ENCODE results near the gene GNMT. TPM values are rescaled to one million over a fixed set of nuclear protein-coding genes. Genes with fewer than 3 reads are reported as not detected.

GNMT gene
- total and polyA plus RNA-seq, 2 donors (not counting 1 experiment from before 2014, with no cell fraction given) = 2.0 to 5.9 TPM

- WGBS (ENCODE audit: insufficient coverage) = 95% methylated on average over 4 of the region's 5 CpGs
- Histone ChIP-seq H4K20me1 (ENCODE audit: control insufficient read depth, insufficient read depth, low read length, poor library complexity, severe bottlenecking) (no peaks in the 10 kb centered on the region), H3K27ac (ENCODE audit: low read length in 2 of 2) (no peak overlapping the region), H3K36me3 (replicated peaks in 1 of 2; ENCODE audit: control extremely low read depth in 1 of 2, control insufficient read depth in 1 of 2, extremely low read depth in 1 of 2, insufficient read depth in 2 of 2, low read length in 1 of 2) (peaks cover 0 to 31% of the 10 kb centered on the region in 2 experiments), H3K79me2 (ENCODE audit: control insufficient read depth, insufficient read depth, low read length) (peaks cover 45% of the 10 kb centered on the region), H3K4me2 (replicated peaks; ENCODE audit: low read depth, low read length, poor library complexity, severe bottlenecking) (no peak overlapping the region), H3K4me1 (ENCODE audit: control insufficient read depth in 2 of 2, insufficient read depth in 2 of 2, low read length in 2 of 2) (peaks cover 6 to 12% of the 10 kb centered on the region in 2 donors), H3K4me3 (ENCODE audit: control extremely low read depth in 1 of 5, extremely low read depth in 1 of 5, insufficient read depth in 1 of 5, low read depth in 2 of 5, low read length in 4 of 5) (no peak overlapping the region), H2AFZ (ENCODE audit: insufficient read depth, low read depth, low read length, poor library complexity, severe bottlenecking) (no peak overlapping the region), H3K9me3 (ENCODE audit: control extremely low read depth in 1 of 3, control insufficient read depth in 2 of 3, insufficient read depth in 1 of 3, low read length in 2 of 3) (no peaks in the 10 kb centered on the region), H3K27me3 (replicated peaks in 1 of 4; ENCODE audit: control extremely low read depth in 1 of 4, control insufficient read depth in 3 of 4, insufficient read depth in 4 of 4, low read length in 3 of 4) (no peaks in the 10 kb centered on the region), H3K9ac (ENCODE audit: low read length) (no peak overlapping the region)
- TF ChIP-seq EZH2 (IDR thresholded peaks at IDR 0.05; ENCODE audit: borderline replicate concordance, insufficient read depth, low read depth, low read length, poor library complexity, severe bottlenecking) (no peak), CTCF (IDR thresholded peaks at IDR 0.05) (no peak)
- no peak overlapping the region for H3K27ac Mint-ChIP-seq
- intact Hi-C loops (cut with micrococcal nuclease) = no loop called here
- DNase-seq (no peak), ATAC-seq (ENCODE audit: low read depth) (no peak)
- CTCF ChIA-PET = interaction anchor here (1.1 kb wide), 1 partner anchor 60 kb away, joined by 3 read pairs; no protein-coding TSS in a partner anchor
- no peaks in the 10 kb centered on the region for H3K9me3 Mint-ChIP-seq (ENCODE audit: insufficient read depth)
- H3K27me3 Mint-ChIP-seq = no peaks in the 10 kb centered on the region
- H3K4me1 Mint-ChIP-seq = peaks cover 27% of the 10 kb centered on the region
- no peak overlapping the region for H3K4me3 Mint-ChIP-seq
- POLR2A ChIA-PET = interaction anchor here (0.7 kb wide), 1 partner anchor 71 kb away, joined by 3 read pairs; no protein-coding TSS in a partner anchor
Observed at GRCh38 chr6:42989923-42990322, 29.4 kb downstream of the GNMT start.

GRCh38 chr6:42993445-42993844 is 32.9 kb downstream of the GNMT start:
- no peaks in the 10 kb centered on the region for H3K4me1 ChIP-seq (ENCODE audit: control insufficient read depth in 2 of 2, insufficient read depth in 2 of 2, low read length in 2 of 2)
- intact Hi-C loops (cut with micrococcal nuclease) = no loop called here
- no peak for TF ChIP-seq EZH2 (IDR thresholded peaks at IDR 0.05; ENCODE audit: borderline replicate concordance, insufficient read depth, low read depth, low read length, poor library complexity, severe bottlenecking)
- no peak for TF ChIP-seq CTCF (IDR thresholded peaks at IDR 0.05)
- H3K27ac ChIP-seq (ENCODE audit: low read length in 2 of 2) = no peak overlapping the region
- Mint-ChIP-seq H3K27me3 (no peaks in the 10 kb centered on the region), H3K4me3 (no peak overlapping the region), H3K9me3 (ENCODE audit: insufficient read depth) (no peaks in the 10 kb centered on the region), H3K4me1 (no peaks in the 10 kb centered on the region), H3K27ac (no peak overlapping the region)
- H3K4me2 ChIP-seq (replicated peaks; ENCODE audit: low read depth, low read length, poor library complexity, severe bottlenecking) = no peak overlapping the region
- 100% methylated on average over 1 of the region's 2 CpGs for WGBS (ENCODE audit: insufficient coverage)
- ATAC-seq (ENCODE audit: low read depth) (no peak), DNase-seq (no peak)
- H3K9ac ChIP-seq (ENCODE audit: low read length) = no peak overlapping the region
- no peaks in the 10 kb centered on the region for H4K20me1 ChIP-seq (ENCODE audit: control insufficient read depth, insufficient read depth, low read length, poor library complexity, severe bottlenecking)
- H3K4me3 ChIP-seq (ENCODE audit: control extremely low read depth in 1 of 5, extremely low read depth in 1 of 5, insufficient read depth in 1 of 5, low read depth in 2 of 5, low read length in 4 of 5) = no peak overlapping the region
- ChIA-PET CTCF (no interaction called here), POLR2A (no interaction called here)
- H3K36me3 ChIP-seq (replicated peaks in 1 of 2; ENCODE audit: control extremely low read depth in 1 of 2, control insufficient read depth in 1 of 2, extremely low read depth in 1 of 2, insufficient read depth in 2 of 2, low read length in 1 of 2) = peaks cover 0 to 26% of the 10 kb centered on the region in 2 experiments
- no peak overlapping the region for H2AFZ ChIP-seq (ENCODE audit: insufficient read depth, low read depth, low read length, poor library complexity, severe bottlenecking)
- no peaks in the 10 kb centered on the region for H3K9me3 ChIP-seq (ENCODE audit: control extremely low read depth in 1 of 3, control insufficient read depth in 2 of 3, insufficient read depth in 1 of 3, low read length in 2 of 3)
- H3K79me2 ChIP-seq (ENCODE audit: control insufficient read depth, insufficient read depth, low read length) = peaks cover 21% of the 10 kb centered on the region
- H3K27me3 ChIP-seq (replicated peaks in 1 of 4; ENCODE audit: control extremely low read depth in 1 of 4, control insufficient read depth in 3 of 4, insufficient read depth in 4 of 4, low read length in 3 of 4) = no peaks in the 10 kb centered on the region
